GM18520 (cell line): ENCODE results near the gene PHF20.
"Not testable (repeated sequence)": the region's sequence is repeated elsewhere in the genome, so short reads cannot be mapped to it uniquely, and the experiment has no call there.

Experiments
- ATAC-seq: cut with Tn5 transposase; IDR thresholded peaks from one replicate; pipeline ENCODE4 v1.9.1; 2021; ENCODE audit not compliant: unreplicated experiment

PHF20 gene

GRCh38 chr20:35968930-35969329, 197.1 kb downstream of the PHF20 start:
- ATAC-seq: no peak

- ATAC-seq: no peak
These were observed 200.2 kb downstream of the PHF20 start for GRCh38 chr20:35971981-35972380.

GRCh38 chr20:35972462-35972861, 200.6 kb downstream of the PHF20 start:
- ATAC-seq: no peak

- no peak for ATAC-seq
These were observed 202.4 kb downstream of the PHF20 start for GRCh38 chr20:35974256-35974655.

GRCh38 chr20:35975576-35976373, 204.0 kb downstream of the PHF20 start:
- ATAC-seq: no peak

GRCh38 chr20:35978041-35978513, 206.3 kb downstream of the PHF20 start:
- ATAC-seq: no peak

- ATAC-seq: no peak
These were observed 207.7 kb downstream of the PHF20 start for GRCh38 chr20:35979544-35979943.

- no peak for ATAC-seq
These were observed 210.2 kb downstream of the PHF20 start for GRCh38 chr20:35981969-35982368.

- no peak for ATAC-seq
These were observed 212.6 kb downstream of the PHF20 start for GRCh38 chr20:35984382-35984781.

- ATAC-seq: no peak
These were observed 214.0 kb downstream of the PHF20 start for GRCh38 chr20:35985806-35986205.

GRCh38 chr20:35988910-35989463, 217.2 kb downstream of the PHF20 start:
- no peak for ATAC-seq

GRCh38 chr20:35991142-35991771, 219.4 kb downstream of the PHF20 start:
- ATAC-seq: no peak

GRCh38 chr20:35992713-35993335, 221.0 kb downstream of the PHF20 start:
- ATAC-seq: no peak

GRCh38 chr20:35994994-35995453, 223.2 kb downstream of the PHF20 start:
- ATAC-seq: no peak

- ATAC-seq: not testable (repeated sequence)
These were observed 224.7 kb downstream of the PHF20 start for GRCh38 chr20:35996492-35996891.
